SU-DHL-6 (cell line): Measurements from ENCODE around the gene COMMD9.

Source experiments
- H2AFZ ChIP-seq: fragments of 200-600 bp; sonication (generic); 2 replicates; pipeline ENCODE4 v1.6.1; 2014; ENCODE audit warnings: low read depth, mild to moderate bottlenecking, moderate library complexity, mixed read lengths, antibody characterized with exemption, low read length; ENCODE audit not compliant: severe bottlenecking
- H3F3A ChIP-seq: fragments of 200-600 bp; shearing (Covaris generic); 2 replicates; pipeline ENCODE4 v1.6.0; 2016; ENCODE audit warnings: antibody characterized with exemption, mild to moderate bottlenecking; ENCODE audit not compliant: insufficient read depth
- H3K27ac ChIP-seq: fragments of 200-600 bp; sonication (generic); 2 replicates; pipeline ENCODE4 v1.5.1; 2016; ENCODE audit warnings: low read depth, mild to moderate bottlenecking, low read length, moderate library complexity, mixed read lengths
- H3K27me3 ChIP-seq: fragments of 200-600 bp; sonication (generic), shearing (Covaris generic); 2 replicates; pipeline ENCODE4 v1.6.0; 2014; ENCODE audit warnings: mild to moderate bottlenecking, low read length
- H3K36me3 ChIP-seq: fragments of 200-600 bp; sonication (generic); 2 replicates; pipeline ENCODE4 v1.6.1; 2014; ENCODE audit warnings: mild to moderate bottlenecking, low read length, mixed read lengths
- H3K4me2 ChIP-seq: fragments of 300-600, 200-600 bp; shearing (Covaris generic), sonication (generic); 2 replicates; pipeline ENCODE4 v1.6.0; 2014; ENCODE audit warnings: low read length, low read depth, mild to moderate bottlenecking; ENCODE audit not compliant: poor library complexity, severe bottlenecking
- H3K4me3 ChIP-seq: fragments of 200-600 bp; sonication (generic); 2 replicates; pipeline ENCODE4 v1.5.1; 2014; ENCODE audit warnings: antibody characterized with exemption, low read length, mild to moderate bottlenecking, mixed read lengths; ENCODE audit not compliant: insufficient read depth, poor library complexity, severe bottlenecking
- H3K79me2 ChIP-seq: fragments of 200-600 bp; sonication (generic); 2 replicates; pipeline ENCODE4 v1.6.1; 2014; ENCODE audit warnings: mild to moderate bottlenecking, low read length, moderate library complexity; ENCODE audit not compliant: insufficient read depth
- H3K9ac ChIP-seq: fragments of 200-600 bp; sonication (generic); 2 replicates; pipeline ENCODE4 v1.7.0; 2014; ENCODE audit warnings: mild to moderate bottlenecking, low read length
- H3K9me2 ChIP-seq: fragments of 200-600 bp; sonication (generic); replicated peaks from 2 replicates; pipeline ENCODE4 v1.6.1; 2014; ENCODE audit warnings: low read length; ENCODE audit not compliant: insufficient read depth
- H3K9me3 ChIP-seq: fragments of 200-600 bp; sonication (generic); 2 replicates; pipeline ENCODE4 v1.6.1; 2014; ENCODE audit warnings: low read length, mixed read lengths; ENCODE audit not compliant: insufficient read depth
- H4K20me1 ChIP-seq: fragments of 200-600 bp; sonication (generic); 2 replicates; pipeline ENCODE4 v1.6.1; 2014; ENCODE audit warnings: low read depth, mild to moderate bottlenecking, antibody characterized with exemption, low read length, moderate library complexity, mixed read lengths
- EZH2phosphoT487 ChIP-seq: fragments of 200-600 bp; sonication (generic), shearing (Covaris generic); conservative IDR thresholded peaks from 2 replicates; pipeline ENCODE4 v1.6.1; 2018; ENCODE audit warnings: mild to moderate bottlenecking, antibody characterized with exemption, low read length, moderate library complexity, mixed read lengths
- TF ChIP-seq, protein P1 (sequence below): fragments of 200-600 bp; sonication (generic); IDR thresholded peaks from one replicate; pipeline ENCODE4 v1.5.1; 2017; ENCODE audit warnings: antibody characterized with exemption, mild to moderate bottlenecking, low read length, moderate library complexity; ENCODE audit not compliant: insufficient read depth, poor library complexity, severe bottlenecking

Gene COMMD9

DNA sequence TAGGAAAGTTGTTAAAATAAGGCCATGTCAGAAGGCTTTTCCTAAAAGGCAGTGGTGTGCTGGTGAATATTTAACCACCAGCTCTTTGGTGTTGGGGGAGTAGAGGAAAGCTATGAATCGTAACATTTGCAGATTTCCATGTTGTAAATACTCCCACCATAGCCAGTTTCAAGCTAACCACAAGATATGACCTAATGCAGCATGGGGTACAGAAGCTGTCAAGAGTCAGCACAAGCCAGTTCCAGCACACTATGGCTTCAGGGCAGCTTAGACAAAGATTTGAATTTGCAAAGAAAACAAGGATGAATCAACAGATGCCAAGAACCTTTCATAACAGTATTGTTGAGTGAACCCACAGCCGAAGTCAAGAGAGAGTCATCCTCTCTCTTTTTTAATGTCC is 40.0 kb downstream of the COMMD9 start:
- H3K27ac ChIP-seq = no peak overlapping the region
- no peaks in the 10 kb centered on the region for H4K20me1 ChIP-seq
- TF ChIP-seq, protein P1, sequence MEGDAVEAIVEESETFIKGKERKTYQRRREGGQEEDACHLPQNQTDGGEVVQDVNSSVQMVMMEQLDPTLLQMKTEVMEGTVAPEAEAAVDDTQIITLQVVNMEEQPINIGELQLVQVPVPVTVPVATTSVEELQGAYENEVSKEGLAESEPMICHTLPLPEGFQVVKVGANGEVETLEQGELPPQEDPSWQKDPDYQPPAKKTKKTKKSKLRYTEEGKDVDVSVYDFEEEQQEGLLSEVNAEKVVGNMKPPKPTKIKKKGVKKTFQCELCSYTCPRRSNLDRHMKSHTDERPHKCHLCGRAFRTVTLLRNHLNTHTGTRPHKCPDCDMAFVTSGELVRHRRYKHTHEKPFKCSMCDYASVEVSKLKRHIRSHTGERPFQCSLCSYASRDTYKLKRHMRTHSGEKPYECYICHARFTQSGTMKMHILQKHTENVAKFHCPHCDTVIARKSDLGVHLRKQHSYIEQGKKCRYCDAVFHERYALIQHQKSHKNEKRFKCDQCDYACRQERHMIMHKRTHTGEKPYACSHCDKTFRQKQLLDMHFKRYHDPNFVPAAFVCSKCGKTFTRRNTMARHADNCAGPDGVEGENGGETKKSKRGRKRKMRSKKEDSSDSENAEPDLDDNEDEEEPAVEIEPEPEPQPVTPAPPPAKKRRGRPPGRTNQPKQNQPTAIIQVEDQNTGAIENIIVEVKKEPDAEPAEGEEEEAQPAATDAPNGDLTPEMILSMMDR = no peak
- no peak for TF ChIP-seq EZH2phosphoT487
- H2AFZ ChIP-seq = no peak overlapping the region
- H3K4me2 ChIP-seq = no peak overlapping the region
- H3K9ac ChIP-seq = no peak overlapping the region
- H3K79me2 ChIP-seq = no peaks in the 10 kb centered on the region
- no peaks in the 10 kb centered on the region; the same call in 1 of the 2 replicates for H3K9me2 ChIP-seq
- H3K27me3 ChIP-seq = 0 out of 2 replicates have a peak, but pooled peaks cover 3% of the 10 kb centered on the region
- H3K4me3 ChIP-seq = no peak overlapping the region
- no peaks in the 10 kb centered on the region for H3F3A ChIP-seq
- no peaks in the 10 kb centered on the region for H3K9me3 ChIP-seq
- no peaks in the 10 kb centered on the region for H3K36me3 ChIP-seq

DNA sequence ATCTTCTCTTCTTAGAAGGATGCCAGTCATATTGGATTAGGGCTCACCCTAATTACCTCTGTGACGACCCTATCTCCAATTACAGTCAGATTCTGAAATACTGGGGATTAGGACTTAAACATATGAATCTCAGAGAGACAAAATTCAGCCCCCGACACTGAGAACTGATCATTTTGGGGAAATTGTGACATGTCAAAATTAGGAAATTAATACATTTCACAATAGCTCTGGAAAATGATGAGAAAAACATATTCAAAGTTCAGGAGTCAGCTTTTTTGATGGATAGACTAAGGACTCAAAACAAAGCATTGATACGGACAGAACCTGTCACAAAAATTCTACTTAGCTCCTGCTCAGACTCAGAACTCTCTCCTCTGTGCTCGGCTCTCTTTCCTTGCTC is 40.8 kb downstream of the COMMD9 start:
- no peaks in the 10 kb centered on the region for H3F3A ChIP-seq
- no peak overlapping the region for H3K9ac ChIP-seq
- no peak overlapping the region for H2AFZ ChIP-seq
- H3K4me3 ChIP-seq = no peak overlapping the region
- no peaks in the 10 kb centered on the region; the same call in 1 of the 2 replicates for H3K9me2 ChIP-seq
- H3K27me3 ChIP-seq = 0 out of 2 replicates have a peak, but pooled peaks cover 3% of the 10 kb centered on the region
- H3K4me2 ChIP-seq = no peak overlapping the region
- H3K27ac ChIP-seq = no peak overlapping the region
- no peaks in the 10 kb centered on the region for H3K36me3 ChIP-seq
- H3K79me2 ChIP-seq = no peaks in the 10 kb centered on the region
- TF ChIP-seq, protein P1 = no peak
- TF ChIP-seq EZH2phosphoT487 = no peak
- no peaks in the 10 kb centered on the region for H3K9me3 ChIP-seq
- H4K20me1 ChIP-seq = no peaks in the 10 kb centered on the region

DNA sequence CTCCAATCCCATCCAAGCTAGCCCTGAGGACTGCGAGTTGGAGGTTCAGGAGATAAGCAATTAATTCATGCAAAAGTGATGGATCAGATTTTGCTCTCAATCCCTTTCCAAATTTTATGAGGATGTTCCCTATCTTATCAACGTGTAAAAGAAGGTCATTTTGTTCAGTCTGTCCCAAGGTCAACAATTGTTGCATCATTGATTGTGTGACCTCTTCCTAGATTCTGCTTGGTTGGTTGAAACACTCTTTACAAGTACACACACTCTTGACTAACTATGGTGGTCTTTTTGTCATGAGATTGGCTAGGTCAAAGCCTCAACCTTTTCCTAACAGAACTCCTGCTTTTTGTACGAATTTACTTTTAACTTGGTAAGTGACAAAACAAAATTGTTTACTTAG is 41.7 kb downstream of the COMMD9 start:
- Histone ChIP-seq H3K9ac (no peak overlapping the region), H3K4me3 (no peak overlapping the region), H3K9me3 (no peaks in the 10 kb centered on the region), H3K9me2 (no peaks in the 10 kb centered on the region; the same call in 1 of the 2 replicates), H3K79me2 (no peaks in the 10 kb centered on the region), H3K27ac (no peak overlapping the region), H3K4me2 (no peak overlapping the region), H4K20me1 (no peaks in the 10 kb centered on the region), H3K36me3 (no peaks in the 10 kb centered on the region), H2AFZ (no peak overlapping the region), H3K27me3 (0 out of 2 replicates have a peak, but pooled peaks cover 3% of the 10 kb centered on the region), H3F3A (no peaks in the 10 kb centered on the region)
- TF ChIP-seq EZH2phosphoT487 = no peak
- TF ChIP-seq, protein P1 = no peak
